SH-SY5Y (cell line): Measurements from ENCODE around the gene CASK.

Experiments
- GATA2 ChIP-seq: IDR thresholded peaks from 2 replicates; pipeline ENCODE4 v1.6.1; 2011; ENCODE audit warnings: mild to moderate bottlenecking, low read depth, low read length
- GATA3 ChIP-seq: IDR thresholded peaks from 2 replicates; pipeline ENCODE4 v1.6.1; 2011; ENCODE audit warnings: low read depth, mild to moderate bottlenecking, low read length, moderate library complexity

GRCh38 chrX:41720125-41720779 is 203.1 kb downstream of the CASK start:
- TF ChIP-seq GATA3: no peak
- no peak for TF ChIP-seq GATA2
